HG03342 (cell line): ENCODE data around the gene IL11.
"Not testable (repeated sequence)": the region's sequence is repeated elsewhere in the genome, so short reads cannot be mapped to it uniquely, and the experiment has no call there.

Source experiments
- ATAC-seq: cut with Tn5 transposase; IDR thresholded peaks from one replicate; pipeline ENCODE4 v1.9.1; 2021; ENCODE audit warnings: mild to moderate bottlenecking, moderate library complexity; ENCODE audit not compliant: unreplicated experiment

The IL11 gene

GRCh38 chr19:55370305-55370988 is at the start of gene IL11:
IL11 (minus strand) TSS chr19:55370463; CDS start chr19:55370310, 153 bp downstream.
- ATAC-seq: no peak

GRCh38 chr19:55419624-55420236 is 49.5 kb upstream of the IL11 start:
- ATAC-seq: no peak

GRCh38 chr19:55419103-55419502 is 48.8 kb upstream of the IL11 start:
- ATAC-seq: no peak

DNA sequence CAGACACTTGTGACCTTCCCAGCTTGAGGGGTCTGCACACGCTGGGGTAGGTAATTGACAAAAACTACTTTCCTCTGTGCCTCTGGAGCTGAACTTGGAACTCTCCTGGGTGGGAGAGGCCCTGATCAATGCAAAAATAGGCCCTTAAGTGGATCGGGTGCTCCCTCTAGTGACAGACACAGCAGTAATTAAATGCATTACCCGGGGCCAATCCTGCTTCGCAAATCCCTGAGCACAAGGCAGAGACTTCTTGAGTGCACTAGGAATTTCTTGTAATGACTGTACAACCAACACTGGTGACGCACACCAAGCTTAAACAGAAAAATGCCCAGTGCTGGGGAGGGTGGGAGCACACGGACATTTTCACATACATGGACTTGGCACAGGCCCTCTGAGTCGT is 47.9 kb upstream of the IL11 start:
- ATAC-seq: no peak

- no peak for ATAC-seq
Measured at GRCh38 chr19:55410168-55410567, 39.9 kb upstream of the IL11 start.

DNA sequence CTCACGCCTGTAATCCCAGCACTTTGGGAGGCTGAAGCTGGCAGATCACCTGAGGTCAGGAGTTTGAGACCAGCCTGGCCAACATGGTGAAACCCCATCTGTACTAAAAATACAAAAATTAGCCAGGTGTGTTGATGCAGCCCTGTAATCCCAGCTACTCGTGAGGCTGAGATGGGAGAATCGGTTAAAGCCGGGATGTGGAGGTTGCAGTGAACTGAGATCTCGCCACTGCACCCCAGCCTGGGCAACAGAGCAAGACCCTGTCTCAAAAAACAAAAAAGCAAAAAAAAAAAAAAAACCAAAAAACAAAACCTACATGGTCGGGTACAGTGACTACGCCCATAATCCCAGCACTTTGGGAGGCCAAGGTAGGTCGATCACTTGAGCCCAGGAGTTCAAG is 38.9 kb upstream of the IL11 start:
- not testable (repeated sequence) for ATAC-seq

- no peak for ATAC-seq
Measured at GRCh38 chr19:55408533-55408872, 38.2 kb upstream of the IL11 start.

GRCh38 chr19:55407800-55408532 is 37.7 kb upstream of the IL11 start:
- ATAC-seq: peak; percentile 85

- ATAC-seq: not testable (repeated sequence)
Measured at GRCh38 chr19:55407550-55407799, 37.2 kb upstream of the IL11 start, which contains the start of gene UBE2S. UBE2S (minus strand) TSS chr19:55407788; CDS start chr19:55407589, 199 bp downstream.

DNA sequence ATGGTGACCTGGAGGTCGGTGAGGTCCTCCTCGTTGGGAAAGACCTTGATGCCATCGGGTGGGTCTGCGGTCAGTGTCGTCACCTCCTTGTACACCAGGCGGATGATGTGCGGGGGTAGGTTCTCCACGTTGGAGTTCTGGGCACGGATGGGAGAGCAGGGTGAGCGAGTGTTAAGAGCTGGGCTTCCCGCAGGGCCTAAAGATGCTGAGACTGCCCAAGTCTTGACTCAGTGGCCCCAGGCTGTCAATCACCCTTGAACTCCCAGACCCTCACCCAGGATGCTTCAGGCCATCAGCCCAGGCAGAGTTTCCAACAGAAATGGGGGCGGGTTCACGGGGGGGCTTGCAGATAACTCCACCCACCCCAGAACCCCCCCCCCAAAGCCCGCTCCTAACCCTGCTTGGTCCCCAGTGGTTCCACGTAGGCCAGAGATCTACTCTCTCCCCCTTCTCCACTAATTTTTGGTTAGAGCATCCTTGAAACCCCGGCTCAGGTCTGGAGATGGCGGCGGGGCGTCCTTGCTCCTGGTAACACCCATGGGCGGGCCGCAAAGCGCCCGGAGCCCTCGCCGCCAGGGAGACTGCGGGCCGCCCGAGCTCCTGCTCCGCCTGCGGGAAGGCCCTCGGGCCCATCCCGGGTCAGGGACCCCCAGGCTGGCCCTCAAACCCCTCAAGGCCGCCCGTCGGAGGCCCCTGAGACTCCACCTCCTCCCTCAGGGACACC is 36.7 kb upstream of the IL11 start:
- no peak for ATAC-seq

DNA sequence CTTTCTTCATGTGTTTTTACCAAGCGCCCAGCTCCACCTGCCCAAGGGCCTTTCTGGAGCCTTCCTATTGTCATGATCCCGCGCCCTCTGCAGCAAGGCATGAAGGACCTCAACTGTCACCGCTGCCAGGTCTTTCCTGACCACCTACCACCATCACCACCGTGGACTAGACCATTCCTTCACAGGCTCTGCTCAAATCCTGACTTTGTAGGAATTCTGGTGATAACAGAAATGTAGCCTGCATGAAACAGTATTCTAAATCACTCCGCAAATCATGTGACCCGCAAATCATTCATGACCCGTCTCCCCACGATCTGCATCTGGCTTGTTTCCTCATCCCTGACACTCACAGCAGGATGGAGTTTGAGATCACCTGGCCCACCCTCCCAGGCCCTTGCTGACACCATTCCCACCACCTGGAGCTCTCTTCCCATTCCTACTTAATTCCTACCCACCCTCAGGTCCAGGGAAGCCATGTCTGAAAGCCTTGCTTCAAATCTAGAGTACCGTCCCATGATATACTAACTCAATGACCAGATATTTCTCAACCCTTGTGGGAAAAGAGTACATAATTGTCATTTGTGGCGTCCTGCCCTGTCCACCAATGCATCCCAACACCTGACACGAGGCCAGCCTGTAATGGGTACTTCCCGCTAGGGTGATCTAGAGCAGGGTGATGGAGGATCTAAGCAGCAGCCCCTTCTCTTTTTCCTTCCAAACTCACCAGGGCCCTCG is 36.0 kb upstream of the IL11 start:
- no peak for ATAC-seq

- no peak for ATAC-seq
Measured at GRCh38 chr19:55405638-55406037, 35.4 kb upstream of the IL11 start.

DNA sequence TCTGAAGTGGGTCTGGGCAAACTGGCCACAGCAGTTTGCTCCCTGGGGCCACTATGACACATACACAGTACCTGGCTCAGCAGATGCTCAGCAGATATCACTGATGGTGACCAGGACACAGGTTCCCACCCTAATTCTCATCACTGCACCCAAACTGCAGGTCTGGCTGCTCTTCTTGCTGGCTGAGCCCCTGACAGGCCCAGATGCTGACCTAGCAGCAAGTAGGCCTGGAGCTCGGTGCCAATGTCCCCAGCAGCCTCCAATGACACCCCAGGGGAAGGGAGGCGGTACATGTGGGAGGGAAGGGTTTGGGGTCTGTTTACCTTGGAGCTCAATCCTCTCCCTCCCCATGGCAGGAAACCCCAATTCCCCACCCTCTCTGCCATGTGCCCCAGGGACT is 32.2 kb upstream of the IL11 start:
- no peak for ATAC-seq

GRCh38 chr19:55401390-55401789 is 31.1 kb upstream of the IL11 start:
- ATAC-seq: not testable (repeated sequence)

GRCh38 chr19:55400281-55401087 is 30.2 kb upstream of the IL11 start:
- no peak for ATAC-seq

DNA sequence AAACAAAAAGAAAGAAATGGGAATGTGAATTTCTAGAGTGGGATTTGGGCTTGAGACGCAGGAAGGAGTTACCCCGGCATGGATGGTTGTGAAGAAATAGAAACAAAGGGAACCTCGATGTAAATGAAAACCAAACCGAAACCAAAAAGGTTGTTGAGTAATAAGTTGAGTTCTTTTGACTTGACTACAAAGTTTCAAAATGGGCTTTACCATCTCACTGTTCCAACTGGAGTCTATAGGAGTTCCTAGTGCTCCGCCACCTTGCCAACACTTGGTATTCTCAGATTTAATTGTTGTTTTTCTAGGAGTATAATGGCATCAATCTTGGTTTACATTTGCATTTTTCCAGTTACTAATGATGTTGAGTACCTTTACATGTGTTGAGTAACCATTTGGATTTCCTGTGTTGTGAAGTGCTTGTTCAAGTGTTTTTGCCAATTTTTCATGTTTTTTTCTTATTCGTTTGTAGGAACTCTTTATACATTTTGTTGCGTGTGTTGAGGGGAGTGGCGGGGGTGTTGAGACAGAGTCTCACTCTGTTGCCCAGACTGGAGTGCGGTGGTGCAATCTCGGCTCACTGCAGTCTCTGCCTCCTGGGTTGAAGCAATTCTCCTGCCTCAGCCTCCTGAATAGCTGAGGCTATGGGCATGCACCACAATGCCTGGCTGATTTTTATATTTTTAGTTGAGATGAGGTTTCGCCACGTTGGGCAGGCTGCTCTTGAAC is 28.1 kb upstream of the IL11 start:
- no peak for ATAC-seq

DNA sequence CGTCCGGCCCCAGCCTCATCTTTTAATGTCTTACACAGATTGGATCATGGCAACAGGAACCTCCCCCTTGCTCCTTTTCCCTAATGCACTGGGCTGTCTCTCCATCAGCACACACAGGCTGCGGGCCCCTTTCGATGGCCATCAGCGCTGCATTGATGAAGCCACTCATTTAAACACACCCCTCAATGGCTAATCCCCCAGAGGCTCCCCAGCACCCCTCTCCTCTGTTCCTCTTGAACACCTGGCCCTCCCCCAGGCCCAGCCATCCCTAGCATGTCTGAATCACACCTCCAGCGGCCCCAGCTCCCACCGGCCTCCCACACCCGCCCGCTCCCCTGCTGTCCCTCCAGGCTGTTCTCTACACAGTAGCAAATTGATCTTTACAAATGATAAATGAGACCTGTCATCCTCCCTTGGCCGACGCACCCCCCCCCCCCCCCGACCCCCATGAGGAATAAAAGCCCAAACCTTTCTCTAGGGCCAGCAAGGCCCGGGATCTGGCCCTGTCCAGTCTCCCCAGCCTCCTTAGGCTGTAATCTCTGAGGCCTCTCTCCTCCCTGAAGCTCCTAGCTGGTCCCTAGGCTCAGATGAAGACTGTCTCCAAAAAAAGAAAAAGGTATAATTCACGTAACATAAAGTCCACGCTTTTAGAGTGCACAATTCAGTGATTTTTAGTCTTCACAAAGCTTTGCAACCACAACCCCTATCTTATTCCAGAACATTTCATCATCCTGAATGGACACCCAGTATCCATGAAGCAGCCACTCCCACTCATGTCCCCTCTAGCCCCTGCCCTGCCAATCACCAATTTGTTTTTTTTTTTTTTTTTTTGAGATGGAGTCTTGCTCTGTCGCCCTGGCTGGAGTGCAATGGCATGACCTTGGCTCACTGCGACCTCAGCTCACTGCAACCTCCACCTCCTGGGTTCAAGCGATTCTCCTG is 22.8 kb upstream of the IL11 start:
- no peak for ATAC-seq
